GM20000 (cell line): ENCODE results near the gene COL4A6.

Experiments
- DNase-seq: peaks from one replicate; pipeline ENCODE4 v3.0.0; 2012; ENCODE audit warnings: low spot score
- CTCF ChIP-seq: IDR thresholded peaks from 2 replicates; pipeline ENCODE4 v1.5.1; 2012; ENCODE audit warnings: mild to moderate bottlenecking, control low read depth; ENCODE audit errors: extremely low read depth, missing control alignments

COL4A6 gene

GRCh38 chrX:108316456-108316855 is 121.8 kb downstream of the COL4A6 start:
- DNase-seq: no peak
- TF ChIP-seq CTCF: no peak

- no peak for DNase-seq
- TF ChIP-seq CTCF: no peak
Observed at GRCh38 chrX:108313669-108314068, 124.6 kb downstream of the COL4A6 start.

GRCh38 chrX:108312957-108313356 is 125.3 kb downstream of the COL4A6 start:
- no peak for TF ChIP-seq CTCF
- DNase-seq: no peak

- DNase-seq: no peak
Observed at GRCh38 chrX:108312011-108312410, 126.2 kb downstream of the COL4A6 start.

GRCh38 chrX:108310506-108310905 is 127.7 kb downstream of the COL4A6 start:
- TF ChIP-seq CTCF: no peak
- no peak for DNase-seq

More at GRCh38 chrX:108312011-108312410, 126.2 kb downstream of the COL4A6 start:
- no peak for TF ChIP-seq CTCF

GRCh38 chrX:108309144-108309543 is 129.1 kb downstream of the COL4A6 start:
- DNase-seq: no peak
- TF ChIP-seq CTCF: no peak

GRCh38 chrX:108307132-108308085 is 130.8 kb downstream of the COL4A6 start:
- TF ChIP-seq CTCF: no peak
- DNase-seq: no peak
